HG02571 (cell line): ENCODE data around the gene SLAMF9.

Source experiments
- ATAC-seq: cut with Tn5 transposase; IDR thresholded peaks from one replicate; pipeline ENCODE4 v1.9.1; 2021; ENCODE audit warnings: mild to moderate bottlenecking, moderate library complexity; ENCODE audit not compliant: unreplicated experiment

Gene SLAMF9

GRCh38 chr1:159946242-159947187, 7.5 kb downstream of the SLAMF9 start:
- ATAC-seq, result no peak

- ATAC-seq, result no peak
Observed at GRCh38 chr1:159945483-159946241, 8.4 kb downstream of the SLAMF9 start, which contains the start of gene IGSF9. IGSF9 (minus strand) TSS chr1:159945613; CDS start chr1:159943454, 2,159 bp downstream.

- ATAC-seq, result no peak
Observed at GRCh38 chr1:159944623-159945455, 9.2 kb downstream of the SLAMF9 start.

GRCh38 chr1:159943908-159944622, 10.0 kb downstream of the SLAMF9 start:
- ATAC-seq, result no peak

GRCh38 chr1:159943278-159943640, 10.8 kb downstream of the SLAMF9 start:
- ATAC-seq, result no peak

- no peak for ATAC-seq
Observed at GRCh38 chr1:159942632-159943277, 11.3 kb downstream of the SLAMF9 start.

- ATAC-seq, result no peak
Observed at GRCh38 chr1:159941591-159942560, 12.2 kb downstream of the SLAMF9 start.

- no peak for ATAC-seq
Observed at GRCh38 chr1:159941141-159941540, 12.9 kb downstream of the SLAMF9 start.

- no peak for ATAC-seq
Observed at GRCh38 chr1:159940006-159940620, 13.9 kb downstream of the SLAMF9 start.

- no peak for ATAC-seq
Observed at GRCh38 chr1:159939678-159940002, 14.4 kb downstream of the SLAMF9 start.

GRCh38 chr1:159938905-159939677, 14.9 kb downstream of the SLAMF9 start:
- ATAC-seq, result no peak

- ATAC-seq, result no peak
Observed at GRCh38 chr1:159938211-159938852, 15.7 kb downstream of the SLAMF9 start.

GRCh38 chr1:159937054-159937750, 16.8 kb downstream of the SLAMF9 start:
- no peak for ATAC-seq

- ATAC-seq, result no peak
Observed at GRCh38 chr1:159936273-159936904, 17.6 kb downstream of the SLAMF9 start.

- ATAC-seq, result no peak
Observed at GRCh38 chr1:159935719-159936272, 18.2 kb downstream of the SLAMF9 start.

- no peak for ATAC-seq
Observed at GRCh38 chr1:159935305-159935704, 18.7 kb downstream of the SLAMF9 start.
